GM06990 (cell line): ENCODE measurements around the gene CACFD1.

Experiments
- DNase-seq: peaks from one replicate; pipeline ENCODE4 v3.0.0-alpha.2; 2011; ENCODE audit not compliant: insufficient read length; ENCODE audit errors: extremely low read depth
- H3K27me3 ChIP-seq: replicated peaks from 2 replicates; pipeline ENCODE4 v1.6.0; 2011; ENCODE audit warnings: low read length; ENCODE audit not compliant: control insufficient read depth, insufficient read depth
- H3K36me3 ChIP-seq: 2 replicates; pipeline ENCODE4 v1.5.1; 2011; ENCODE audit warnings: low read length; ENCODE audit not compliant: control insufficient read depth, insufficient read depth
- H3K4me3 ChIP-seq: replicated peaks from 2 replicates; pipeline ENCODE4 v1.5.1; 2011; ENCODE audit warnings: low read depth, mild to moderate bottlenecking, control low read depth, low read length
- CTCF ChIP-seq: IDR thresholded peaks from 2 replicates; pipeline ENCODE4 v1.5.1; 2011; ENCODE audit warnings: low read length, control low read depth, mild to moderate bottlenecking, inconsistent platforms; ENCODE audit not compliant: insufficient read depth, poor library complexity, severe bottlenecking

The CACFD1 gene

GRCh38 chr9:133487331-133487725 lies 27.6 kb downstream of the CACFD1 start:
- TF ChIP-seq CTCF = no peak
- Histone ChIP-seq H3K4me3 (no peak overlapping the region), H3K27me3 (no peaks in the 10 kb centered on the region; the same call in 1 of the 2 replicates), H3K36me3 (no peaks in the 10 kb centered on the region)
- DNase-seq = no peak

GRCh38 chr9:133488686-133489252 lies 29.0 kb downstream of the CACFD1 start:
- H3K4me3 ChIP-seq = no peak overlapping the region
- TF ChIP-seq CTCF = no peak
- no peaks in the 10 kb centered on the region for H3K36me3 ChIP-seq
- DNase-seq = no peak
- no peaks in the 10 kb centered on the region; the same call in 1 of the 2 replicates for H3K27me3 ChIP-seq

- Histone ChIP-seq H3K4me3 (no peak overlapping the region), H3K27me3 (no peaks in the 10 kb centered on the region; the same call in 1 of the 2 replicates), H3K36me3 (no peaks in the 10 kb centered on the region)
- no peak for TF ChIP-seq CTCF
- no peak for DNase-seq
These were observed 29.7 kb downstream of the CACFD1 start for GRCh38 chr9:133489253-133490190.

- TF ChIP-seq CTCF = no peak
- no peaks in the 10 kb centered on the region for H3K36me3 ChIP-seq
- H3K27me3 ChIP-seq = no peaks in the 10 kb centered on the region; the same call in 1 of the 2 replicates
- DNase-seq = no peak
- no peak overlapping the region for H3K4me3 ChIP-seq
These were observed 30.5 kb downstream of the CACFD1 start for GRCh38 chr9:133490201-133490681.

- DNase-seq = no peak
- no peak for TF ChIP-seq CTCF
- no peak overlapping the region for H3K4me3 ChIP-seq
- H3K27me3 ChIP-seq = no peaks in the 10 kb centered on the region; the same call in 1 of the 2 replicates
- H3K36me3 ChIP-seq = no peaks in the 10 kb centered on the region
These were observed 31.3 kb downstream of the CACFD1 start for GRCh38 chr9:133490865-133491655.
